Endothelial cell of umbilical vein (primary cell): ENCODE results near the gene FOXL3. TPM values are rescaled to one million over a fixed set of nuclear protein-coding genes. Genes with fewer than 3 reads are reported as not detected.

Source experiments
- BruUV-seq: library from RNA; stranded (reverse); fragments of 400-500 nt; replicated peaks from 2 replicates; lab custom pipeline; 2021; lab: Mats Ljungman, UMichigan
- CTCF ChIA-PET: fragments of 300-600, 350-600 bp; sonication (Branson Sonifier 250); formaldehyde crosslinking; loops from one replicate; lab custom pipeline; 2021; ENCODE audit warnings: antibody characterized with exemption, inconsistent platforms; lab: Charles Lee
- POLR2A ChIA-PET: fragments of 300-600, 350-600 bp; sonication (Branson Sonifier 250); formaldehyde crosslinking; loops from one replicate; lab custom pipeline; 2021; ENCODE audit warnings: antibody characterized with exemption, inconsistent platforms; lab: Charles Lee
- DNase-seq: peaks from one replicate; pipeline ENCODE4 v3.0.0-alpha.2; 2011; ENCODE audit warnings: low read depth, low spot score
- FAIRE-seq: peaks from 2 replicates; lab custom pipeline; 2011; peaks lifted over from hg19 to GRCh38; lab: Jason Lieb, UNC
- H2AFZ ChIP-seq: 2 replicates; pipeline ENCODE4 v1.6.0; 2012; ENCODE audit warnings: low read depth, low read length, control low read depth, inconsistent platforms
- H3K27ac ChIP-seq: 2 replicates; pipeline ENCODE4 v1.5.1; 2011; ENCODE audit warnings: low read depth, mild to moderate bottlenecking, control low read depth, low read length, moderate library complexity; ENCODE audit not compliant: insufficient read depth
- H3K27me3 ChIP-seq, 2 experiments: 2 replicates each; pipeline versions ENCODE4 v1.6.0 to v1.6.1; 2011; ENCODE audit warnings: low read length in 2 of 2, mixed read lengths in 1 of 2; ENCODE audit not compliant: control insufficient read depth in 2 of 2, insufficient read depth in 2 of 2
- H3K36me3 ChIP-seq, 2 experiments: 2 replicates in 1 of 2; 3 replicates in 1 of 2; pipeline ENCODE4 v1.5.1; 2011; ENCODE audit warnings: low read length in 2 of 2, mild to moderate bottlenecking in 1 of 2, moderate library complexity in 1 of 2; ENCODE audit not compliant: control insufficient read depth in 2 of 2, insufficient read depth in 2 of 2; ENCODE audit errors: extremely low read depth in 1 of 2
- H3K4me1 ChIP-seq: 3 replicates; pipeline ENCODE4 v1.5.1; 2011; ENCODE audit warnings: mild to moderate bottlenecking, low read length; ENCODE audit not compliant: control insufficient read depth, insufficient read depth; ENCODE audit errors: extremely low read depth
- H3K4me2 ChIP-seq: 2 replicates; pipeline ENCODE4 v1.6.1; 2011; ENCODE audit warnings: low read length, control low read depth, mixed read lengths; ENCODE audit not compliant: insufficient read depth
- H3K4me3 ChIP-seq, 3 experiments: fragments of 200-600 bp in 1 of 3; sonication (generic), shearing (Covaris generic) in 1 of 3; replicated peaks in 1 of 3; 2 replicates each; pipeline ENCODE4 v1.5.1; 2011 to 2016; ENCODE audit warnings: control low read depth in 3 of 3, low read length in 3 of 3, mild to moderate bottlenecking in 2 of 3, inconsistent platforms in 1 of 3, low read depth in 1 of 3, moderate library complexity in 1 of 3; ENCODE audit not compliant: insufficient read depth in 1 of 3
- H3K79me2 ChIP-seq: 2 replicates; pipeline ENCODE4 v1.6.0; 2012; ENCODE audit warnings: low read length, inconsistent platforms; ENCODE audit not compliant: control insufficient read depth, insufficient read depth
- H3K9ac ChIP-seq: replicated peaks from 2 replicates; pipeline ENCODE3; 2011; ENCODE audit warnings: low read length, control low read depth; ENCODE audit not compliant: insufficient read depth; ENCODE audit errors: extremely low read depth
- H3K9me1 ChIP-seq: replicated peaks from 3 replicates; pipeline ENCODE4 v1.6.0; 2011; ENCODE audit warnings: mild to moderate bottlenecking, low read length; ENCODE audit not compliant: control insufficient read depth, insufficient read depth; ENCODE audit errors: extremely low read depth
- H3K9me3 ChIP-seq: replicated peaks from 2 replicates; pipeline ENCODE4 v1.5.1; 2012; ENCODE audit warnings: low read length, inconsistent platforms; ENCODE audit not compliant: control insufficient read depth, insufficient read depth
- H4K20me1 ChIP-seq: replicated peaks from 2 replicates; pipeline ENCODE3; 2011; ENCODE audit warnings: mild to moderate bottlenecking, low read length; ENCODE audit not compliant: control insufficient read depth, insufficient read depth; ENCODE audit errors: extremely low read depth
- EZH2 ChIP-seq: IDR thresholded peaks from 2 replicates; pipeline ENCODE4 v1.6.1; 2012; ENCODE audit warnings: borderline replicate concordance, low read depth, mild to moderate bottlenecking, moderate library complexity, low read length, inconsistent platforms; ENCODE audit not compliant: severe bottlenecking
- FOS ChIP-seq: IDR thresholded peaks from 2 replicates; pipeline ENCODE4 v1.6.1; 2011; ENCODE audit warnings: mild to moderate bottlenecking, low read length, moderate library complexity, borderline replicate concordance; ENCODE audit not compliant: insufficient read depth
- GATA2 ChIP-seq: IDR thresholded peaks from 2 replicates; pipeline ENCODE4 v1.7.0; 2011; ENCODE audit warnings: low read depth, mild to moderate bottlenecking, moderate library complexity, mixed read lengths, low read length; ENCODE audit not compliant: insufficient read length, insufficient read depth
- JUN ChIP-seq: IDR thresholded peaks from 2 replicates; pipeline ENCODE4 v1.6.1; 2011; ENCODE audit warnings: borderline replicate concordance, low read depth; ENCODE audit not compliant: insufficient read length, insufficient read depth
- MYC ChIP-seq: IDR thresholded peaks from one replicate; pipeline ENCODE4 v1.6.1; 2011; ENCODE audit warnings: mild to moderate bottlenecking, low read depth, low read length
- POLR2A ChIP-seq: IDR thresholded peaks from 2 replicates; pipeline ENCODE4 v1.6.1; 2012; ENCODE audit warnings: low read depth, mild to moderate bottlenecking, control low read depth, low read length
- POLR2AphosphoS5 ChIP-seq: IDR thresholded peaks from 2 replicates; pipeline ENCODE4 v1.6.1; 2012; ENCODE audit warnings: low read depth, mild to moderate bottlenecking, control low read depth, low read length, moderate library complexity; ENCODE audit not compliant: insufficient read depth
- dilution Hi-C: fragments of 300-500 bp; cut with MboI; formaldehyde crosslinking; loops from one replicate; pipeline ENCODE4 v1.15.0; 2019; ENCODE audit warnings: low sequenced_read_pairs; ENCODE audit not compliant: extremely low pct_ligation_motif_present
- intact Hi-C: fragments of 100-400 bp; cut with micrococcal nuclease; formaldehyde crosslinking; loops from one replicate; pipeline ENCODE4 v1.10.0; 2022
- polyA plus RNA-seq, 4 experiments: library from polyadenylated mRNA; depleted of rRNA in 3 of 4; stranded (reverse) in 3 of 4; unstranded in 1 of 4; fragments of >200 nt; gene quantifications; 2 replicates each; pipeline versions ENCODE4 v1.2.1 to v1.2.3, GENCODE V29; 2011 to 2012; ENCODE audit warnings: missing spikeins in 1 of 4
- total RNA-seq: library from RNA; stranded (reverse); gene quantifications from 2 replicates; pipeline ENCODE4 v1.2.3, GENCODE V29; 2021
- TF ChIP-seq, protein P1 (sequence below): IDR thresholded peaks from 2 replicates; pipeline ENCODE4 v1.6.1; 2011; ENCODE audit not compliant: insufficient read depth, insufficient read length
- TF ChIP-seq, protein P2 (sequence below), 2 donors: IDR thresholded peaks; 1 replicate in 1 of 2; 2 replicates in 1 of 2; pipeline ENCODE4 v1.5.1; 2011; ENCODE audit warnings: low read length in 2 of 2, mild to moderate bottlenecking in 2 of 2, moderate library complexity in 2 of 2, control low read depth in 1 of 2, inconsistent platforms in 1 of 2, low read depth in 1 of 2; ENCODE audit not compliant: insufficient read depth in 1 of 2; ENCODE audit errors: extremely low read depth in 1 of 2

FOXL3 gene
- total and polyA plus RNA-seq, 2 donors (not counting 3 experiments of a cell fraction or from before 2014, with no cell fraction given), result not detected

DNA sequence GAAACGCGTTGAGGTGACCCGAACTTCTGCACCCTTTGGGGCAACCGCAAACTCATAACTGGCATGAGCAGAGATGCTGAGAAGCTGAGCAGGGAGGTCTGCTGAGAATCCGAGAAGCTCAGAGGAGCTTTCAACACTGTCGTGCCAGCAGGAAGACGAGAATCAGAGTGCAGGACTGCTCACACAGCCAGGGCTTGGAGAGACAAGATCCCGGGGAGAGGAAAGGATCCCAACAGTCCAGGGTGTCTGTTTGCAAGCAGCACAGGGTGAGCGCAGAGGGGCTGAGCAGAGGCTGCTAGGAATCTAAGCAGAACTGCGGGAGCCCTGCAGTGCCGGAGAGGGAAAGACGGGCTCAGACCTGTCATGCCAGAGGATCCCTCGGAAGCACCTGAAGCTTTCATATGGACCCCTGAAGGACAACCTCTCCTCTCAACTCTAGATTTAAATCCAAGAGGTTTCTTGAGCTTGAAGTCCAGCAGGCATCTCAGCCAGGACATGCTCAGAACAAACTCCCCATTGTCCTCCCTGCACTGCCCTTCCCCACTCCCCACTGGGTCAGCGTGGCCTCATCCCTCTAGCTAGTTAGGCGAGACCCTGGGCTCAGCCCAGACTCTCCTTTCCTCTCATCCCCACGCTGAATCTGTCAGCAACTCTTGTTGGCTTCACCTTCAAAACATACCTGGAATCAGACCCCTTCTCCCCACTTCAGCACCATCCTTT, 40.7 kb downstream of the FOXL3 start:
- intact Hi-C loops (loop anchor here (5.0 kb wide), 1 partner anchor 402 kb away; no protein-coding TSS in a partner anchor), dilution Hi-C loops (no loop called here)
- POLR2A ChIA-PET, result no interaction called here
- Histone ChIP-seq H3K79me2 (no peaks in the 10 kb centered on the region), H3K4me1 (no peaks in the 10 kb centered on the region), H3K9me1 (no peaks in the 10 kb centered on the region), H3K4me3 (no peak overlapping the region), H3K36me3 (no peaks in the 10 kb centered on the region), H3K27me3 (peaks cover 0 to 2% of the 10 kb centered on the region in 2 experiments), H4K20me1 (no peaks in the 10 kb centered on the region), H3K27ac (no peak overlapping the region), H3K9me3 (no peaks in the 10 kb centered on the region), H3K9ac (no peak overlapping the region), H2AFZ (no peak overlapping the region), H3K4me2 (no peak overlapping the region)
- TF ChIP-seq FOS (no peak), JUN (no peak), POLR2A (no peak), GATA2 (no peak), MYC (no peak), POLR2AphosphoS5 (no peak), EZH2 (no peak)
- TF ChIP-seq, protein P1, sequence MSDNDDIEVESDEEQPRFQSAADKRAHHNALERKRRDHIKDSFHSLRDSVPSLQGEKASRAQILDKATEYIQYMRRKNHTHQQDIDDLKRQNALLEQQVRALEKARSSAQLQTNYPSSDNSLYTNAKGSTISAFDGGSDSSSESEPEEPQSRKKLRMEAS, result no peak
- TF ChIP-seq, protein P2, sequence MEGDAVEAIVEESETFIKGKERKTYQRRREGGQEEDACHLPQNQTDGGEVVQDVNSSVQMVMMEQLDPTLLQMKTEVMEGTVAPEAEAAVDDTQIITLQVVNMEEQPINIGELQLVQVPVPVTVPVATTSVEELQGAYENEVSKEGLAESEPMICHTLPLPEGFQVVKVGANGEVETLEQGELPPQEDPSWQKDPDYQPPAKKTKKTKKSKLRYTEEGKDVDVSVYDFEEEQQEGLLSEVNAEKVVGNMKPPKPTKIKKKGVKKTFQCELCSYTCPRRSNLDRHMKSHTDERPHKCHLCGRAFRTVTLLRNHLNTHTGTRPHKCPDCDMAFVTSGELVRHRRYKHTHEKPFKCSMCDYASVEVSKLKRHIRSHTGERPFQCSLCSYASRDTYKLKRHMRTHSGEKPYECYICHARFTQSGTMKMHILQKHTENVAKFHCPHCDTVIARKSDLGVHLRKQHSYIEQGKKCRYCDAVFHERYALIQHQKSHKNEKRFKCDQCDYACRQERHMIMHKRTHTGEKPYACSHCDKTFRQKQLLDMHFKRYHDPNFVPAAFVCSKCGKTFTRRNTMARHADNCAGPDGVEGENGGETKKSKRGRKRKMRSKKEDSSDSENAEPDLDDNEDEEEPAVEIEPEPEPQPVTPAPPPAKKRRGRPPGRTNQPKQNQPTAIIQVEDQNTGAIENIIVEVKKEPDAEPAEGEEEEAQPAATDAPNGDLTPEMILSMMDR (IDR thresholded peaks at IDR 0.05; ENCODE audit: extremely low read depth in 1 of 2, insufficient read depth in 1 of 2, low read depth in 1 of 2, low read length in 2 of 2), result no peak
- CTCF ChIA-PET, result interaction anchor here (1.1 to 3.7 kb wide), 5 partner anchors 9 to 443 kb away, joined by 3 to 34 read pairs (median 3); partner anchors contain the start of gene PDGFA
- no TSS peak for BruUV-seq
- DNase-seq (no peak), FAIRE-seq (no peak)
